ENCODE measurements around the gene ST6GALNAC6. TPM values are rescaled to one million over a fixed set of nuclear protein-coding genes. Genes with fewer than 3 reads are reported as not detected.

ST6GALNAC6 gene
- total and polyA plus RNA-seq, 2 of the 4 experiments (the other 2 are of a cell fraction), result 35.7 to 48.6 TPM

DNA sequence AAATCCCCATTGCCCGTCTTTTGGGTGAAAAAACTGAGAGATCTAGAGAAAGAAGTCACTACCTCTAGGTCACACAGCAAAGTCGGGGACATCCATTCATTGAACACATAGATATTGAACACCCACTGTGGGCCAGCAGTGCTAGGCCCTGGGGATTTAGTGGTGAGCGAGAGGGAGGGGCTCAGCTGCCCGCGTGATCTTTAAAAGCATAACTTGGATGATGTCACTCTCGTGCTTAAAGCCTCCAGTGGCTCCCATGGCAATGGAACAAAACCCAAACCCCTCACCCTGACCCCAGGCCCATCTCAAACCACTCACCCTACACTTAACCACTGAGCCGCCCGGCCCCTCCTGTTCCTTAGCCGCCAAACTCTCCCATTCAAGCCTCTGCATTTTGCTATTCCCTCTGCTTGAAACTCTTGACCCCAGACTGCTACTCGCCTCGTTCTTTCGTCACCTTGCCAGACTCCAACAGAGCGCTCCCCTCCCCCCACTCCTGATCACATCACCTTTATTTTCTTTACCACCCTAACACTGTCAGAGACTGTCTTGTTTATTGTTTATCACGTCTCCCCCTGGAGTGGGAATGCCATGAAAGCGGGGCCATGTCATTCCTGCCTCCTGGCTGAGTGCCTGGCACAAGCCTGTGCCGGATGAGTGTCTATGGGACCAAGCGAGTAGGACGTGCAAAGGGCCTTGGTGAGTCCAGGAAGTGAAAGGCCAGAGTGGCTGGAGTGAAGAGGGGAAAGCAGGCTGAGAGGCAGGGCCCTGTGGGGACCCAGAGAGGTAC lies 31.9 kb upstream of the ST6GALNAC6 start (continued):
- TF ChIP-seq, protein P1, sequence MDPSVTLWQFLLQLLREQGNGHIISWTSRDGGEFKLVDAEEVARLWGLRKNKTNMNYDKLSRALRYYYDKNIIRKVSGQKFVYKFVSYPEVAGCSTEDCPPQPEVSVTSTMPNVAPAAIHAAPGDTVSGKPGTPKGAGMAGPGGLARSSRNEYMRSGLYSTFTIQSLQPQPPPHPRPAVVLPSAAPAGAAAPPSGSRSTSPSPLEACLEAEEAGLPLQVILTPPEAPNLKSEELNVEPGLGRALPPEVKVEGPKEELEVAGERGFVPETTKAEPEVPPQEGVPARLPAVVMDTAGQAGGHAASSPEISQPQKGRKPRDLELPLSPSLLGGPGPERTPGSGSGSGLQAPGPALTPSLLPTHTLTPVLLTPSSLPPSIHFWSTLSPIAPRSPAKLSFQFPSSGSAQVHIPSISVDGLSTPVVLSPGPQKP (IDR thresholded peaks at IDR 0.05; ENCODE audit: borderline replicate concordance, low read depth, low read length), result no peak

All from IMR-90 (cell line).